Measurements from ENCODE around the gene CDCA4.

Gene CDCA4

DNA sequence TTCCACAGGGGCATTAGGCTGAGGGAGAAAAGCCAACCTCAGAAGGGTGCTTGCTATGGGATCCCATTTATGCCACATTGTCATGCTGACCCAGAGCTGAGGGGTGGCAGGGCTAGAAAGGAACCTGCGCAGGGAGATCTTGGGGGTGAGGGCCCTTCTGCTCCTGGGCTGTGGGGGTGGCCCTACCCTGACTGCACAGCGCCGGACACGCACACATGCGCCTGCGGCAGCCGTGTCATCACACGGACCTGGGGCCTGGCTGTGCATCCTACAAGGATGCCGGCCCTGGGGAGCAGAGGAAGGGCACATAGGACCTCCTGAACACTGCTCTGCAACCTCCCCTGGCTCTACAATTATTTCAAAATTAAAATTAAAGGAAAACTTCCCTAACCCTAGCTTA is 6.9 kb downstream of the CDCA4 start:
- H3K36me3 ChIP-seq (ENCODE audit: insufficient read depth, low read length), result peaks cover 91% of the 10 kb centered on the region
- ATAC-seq (ENCODE audit: insufficient read depth, low read depth), result no peak
- no peak overlapping the region for H3K9ac ChIP-seq (ENCODE audit: low read depth, low read length)
- no peaks in the 10 kb centered on the region for H3K27me3 ChIP-seq (ENCODE audit: insufficient read depth, low read length, poor library complexity)
- no peak overlapping the region for H3K27ac ChIP-seq (ENCODE audit: low read length)
- H3K4me2 ChIP-seq (ENCODE audit: insufficient read depth, low read length), result peak overlapping the region; percentile 13; the same call in 1 of the 2 replicates
- no peak for TF ChIP-seq EZH2 (IDR thresholded peaks at IDR 0.05; ENCODE audit: borderline replicate concordance, low read depth, low read length, severe bottlenecking)
- TF ChIP-seq, protein P1, sequence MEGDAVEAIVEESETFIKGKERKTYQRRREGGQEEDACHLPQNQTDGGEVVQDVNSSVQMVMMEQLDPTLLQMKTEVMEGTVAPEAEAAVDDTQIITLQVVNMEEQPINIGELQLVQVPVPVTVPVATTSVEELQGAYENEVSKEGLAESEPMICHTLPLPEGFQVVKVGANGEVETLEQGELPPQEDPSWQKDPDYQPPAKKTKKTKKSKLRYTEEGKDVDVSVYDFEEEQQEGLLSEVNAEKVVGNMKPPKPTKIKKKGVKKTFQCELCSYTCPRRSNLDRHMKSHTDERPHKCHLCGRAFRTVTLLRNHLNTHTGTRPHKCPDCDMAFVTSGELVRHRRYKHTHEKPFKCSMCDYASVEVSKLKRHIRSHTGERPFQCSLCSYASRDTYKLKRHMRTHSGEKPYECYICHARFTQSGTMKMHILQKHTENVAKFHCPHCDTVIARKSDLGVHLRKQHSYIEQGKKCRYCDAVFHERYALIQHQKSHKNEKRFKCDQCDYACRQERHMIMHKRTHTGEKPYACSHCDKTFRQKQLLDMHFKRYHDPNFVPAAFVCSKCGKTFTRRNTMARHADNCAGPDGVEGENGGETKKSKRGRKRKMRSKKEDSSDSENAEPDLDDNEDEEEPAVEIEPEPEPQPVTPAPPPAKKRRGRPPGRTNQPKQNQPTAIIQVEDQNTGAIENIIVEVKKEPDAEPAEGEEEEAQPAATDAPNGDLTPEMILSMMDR (IDR thresholded peaks at IDR 0.05; ENCODE audit: borderline replicate concordance, extremely low read depth, low read length, poor library complexity, severe bottlenecking), result no peak
- DNase-seq, result no peak
- H3K9me3 ChIP-seq (ENCODE audit: insufficient read depth, low read length, severe bottlenecking), result no peaks in the 10 kb centered on the region
- H2AFZ ChIP-seq (ENCODE audit: low read depth, low read length), result no peak overlapping the region
- H3K79me2 ChIP-seq (ENCODE audit: insufficient read depth, low read length), result peaks cover 100% of the 10 kb centered on the region
- peaks cover 100% of the 10 kb centered on the region for H4K20me1 ChIP-seq (ENCODE audit: insufficient read depth, low read length)
- H3K4me3 ChIP-seq (ENCODE audit: low read depth in 1 of 2, low read length in 2 of 2), result no peak overlapping the region
- peaks cover 34% of the 10 kb centered on the region for H3K4me1 ChIP-seq (ENCODE audit: insufficient read depth, low read length)

DNA sequence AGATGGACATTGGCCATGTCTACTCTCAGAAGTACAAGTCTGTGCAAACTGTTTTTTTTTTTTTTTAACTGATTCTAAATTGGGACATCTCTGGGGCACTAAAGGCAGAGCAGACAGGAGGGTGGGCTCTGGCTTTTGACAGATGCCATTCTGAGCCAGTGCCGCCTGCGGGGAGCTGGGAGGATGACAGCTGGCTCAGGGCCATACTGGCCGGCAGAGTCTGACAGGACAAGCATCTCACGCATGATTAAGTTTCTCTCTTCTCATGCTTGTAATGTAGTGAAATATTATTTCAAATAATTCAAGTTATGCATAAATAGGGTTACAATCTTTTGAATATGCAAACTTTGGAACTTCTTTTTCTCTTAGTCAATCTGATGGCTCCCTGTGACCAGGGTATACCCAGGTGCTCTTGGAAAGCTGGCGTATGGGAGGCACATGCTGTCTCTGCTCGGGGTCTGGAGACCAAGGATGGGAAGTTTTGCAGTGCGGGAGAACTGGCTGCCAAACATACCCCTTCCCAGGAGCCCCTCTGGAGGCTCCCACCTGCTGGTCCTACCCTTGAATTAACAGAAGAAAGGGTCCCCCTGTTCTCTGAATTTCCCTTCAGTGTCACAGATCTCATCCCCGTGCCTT is 7.6 kb downstream of the CDCA4 start:
- Histone ChIP-seq H2AFZ (ENCODE audit: low read depth, low read length) (no peak overlapping the region), H3K4me3 (ENCODE audit: low read depth in 1 of 2, low read length in 2 of 2) (no peak overlapping the region), H3K27me3 (ENCODE audit: insufficient read depth, low read length, poor library complexity) (no peaks in the 10 kb centered on the region), H3K9ac (ENCODE audit: low read depth, low read length) (no peak overlapping the region), H3K27ac (ENCODE audit: low read length) (no peak overlapping the region), H3K4me1 (ENCODE audit: insufficient read depth, low read length) (peaks cover 27% of the 10 kb centered on the region), H3K9me3 (ENCODE audit: insufficient read depth, low read length, severe bottlenecking) (no peaks in the 10 kb centered on the region), H3K4me2 (ENCODE audit: insufficient read depth, low read length) (no peak overlapping the region), H3K79me2 (ENCODE audit: insufficient read depth, low read length) (peaks cover 97% of the 10 kb centered on the region), H3K36me3 (ENCODE audit: insufficient read depth, low read length) (peaks cover 91% of the 10 kb centered on the region), H4K20me1 (ENCODE audit: insufficient read depth, low read length) (peaks cover 95% of the 10 kb centered on the region)
- ATAC-seq (ENCODE audit: insufficient read depth, low read depth), result no peak
- no peak for TF ChIP-seq EZH2 (IDR thresholded peaks at IDR 0.05; ENCODE audit: borderline replicate concordance, low read depth, low read length, severe bottlenecking)
- DNase-seq, result no peak

DNA sequence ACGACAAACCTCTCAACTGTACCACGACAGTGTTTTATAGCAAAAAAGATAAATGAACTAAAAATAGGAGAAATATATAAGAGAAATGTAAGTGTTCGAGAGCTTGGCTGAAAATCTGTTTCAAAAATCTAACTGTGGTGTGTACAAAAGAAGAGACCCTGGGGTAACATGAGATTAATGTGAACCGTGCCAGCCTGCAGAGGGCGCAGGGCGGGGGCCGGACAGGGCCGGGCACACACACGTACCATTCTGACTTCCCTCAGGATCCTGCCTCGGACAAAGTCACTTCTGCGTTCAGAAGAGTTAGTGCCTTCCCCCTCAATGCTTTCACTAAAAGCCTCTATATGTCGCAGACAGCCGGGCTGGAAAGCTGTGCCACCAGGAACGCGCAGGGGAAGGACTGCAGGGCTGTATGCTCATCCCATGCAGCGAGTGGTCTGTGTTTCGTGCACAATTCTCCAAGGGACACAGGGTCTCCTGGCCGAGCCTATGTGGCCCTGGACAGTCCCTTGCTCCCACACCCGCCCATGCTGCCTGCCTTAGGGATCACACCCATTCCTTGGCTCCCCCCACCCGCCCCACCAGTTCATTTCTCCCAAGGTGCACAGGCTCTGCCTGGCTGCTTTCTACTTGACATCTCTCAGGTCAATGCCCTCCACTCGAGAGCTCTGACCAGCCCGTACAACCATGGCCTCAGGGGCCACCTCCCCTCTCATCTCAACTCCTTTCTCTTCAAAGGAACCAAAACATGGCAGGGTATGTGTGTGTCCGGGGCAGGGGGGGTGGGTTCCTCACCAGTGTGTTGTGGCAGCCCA is 8.5 kb downstream of the CDCA4 start:
- peaks cover 91% of the 10 kb centered on the region for H3K36me3 ChIP-seq (ENCODE audit: insufficient read depth, low read length)
- H3K9me3 ChIP-seq (ENCODE audit: insufficient read depth, low read length, severe bottlenecking), result no peaks in the 10 kb centered on the region
- no peak for DNase-seq
- H3K4me2 ChIP-seq (ENCODE audit: insufficient read depth, low read length), result no peak overlapping the region
- H3K4me1 ChIP-seq (ENCODE audit: insufficient read depth, low read length), result peaks cover 19% of the 10 kb centered on the region
- peaks cover 95% of the 10 kb centered on the region for H3K79me2 ChIP-seq (ENCODE audit: insufficient read depth, low read length)
- H4K20me1 ChIP-seq (ENCODE audit: insufficient read depth, low read length), result peaks cover 95% of the 10 kb centered on the region
- no peak overlapping the region for H3K27ac ChIP-seq (ENCODE audit: low read length)
- TF ChIP-seq EZH2 (IDR thresholded peaks at IDR 0.05; ENCODE audit: borderline replicate concordance, low read depth, low read length, severe bottlenecking), result no peak
- TF ChIP-seq, protein P1 (IDR thresholded peaks at IDR 0.05; ENCODE audit: borderline replicate concordance, extremely low read depth, low read length, poor library complexity, severe bottlenecking), result peak; percentile 22
- H3K4me3 ChIP-seq (ENCODE audit: low read depth in 1 of 2, low read length in 2 of 2), result no peak overlapping the region
- no peak overlapping the region for H2AFZ ChIP-seq (ENCODE audit: low read depth, low read length)
- H3K9ac ChIP-seq (ENCODE audit: low read depth, low read length), result no peak overlapping the region
- no peaks in the 10 kb centered on the region for H3K27me3 ChIP-seq (ENCODE audit: insufficient read depth, low read length, poor library complexity)
- no peak for ATAC-seq (ENCODE audit: insufficient read depth, low read depth)
